Stimulated activated CD8-positive, alpha-beta memory T cell treated with anti-CD3 and anti-CD28 coated beads, Interleukin-12 subunit alpha, Interleukin-12 subunit beta, amount 100 ng/mL, for 4 hours (primary cell): ENCODE results near the gene MDH2.
"Not testable (repeated sequence)": the region's sequence is repeated elsewhere in the genome, so short reads cannot be mapped to it uniquely, and the experiment has no call there.

Source experiments
- DNase-seq: peaks from one replicate; pipeline ENCODE4 v3.0.0-alpha.2; 2020; ENCODE audit warnings: low read depth

The MDH2 gene

DNA sequence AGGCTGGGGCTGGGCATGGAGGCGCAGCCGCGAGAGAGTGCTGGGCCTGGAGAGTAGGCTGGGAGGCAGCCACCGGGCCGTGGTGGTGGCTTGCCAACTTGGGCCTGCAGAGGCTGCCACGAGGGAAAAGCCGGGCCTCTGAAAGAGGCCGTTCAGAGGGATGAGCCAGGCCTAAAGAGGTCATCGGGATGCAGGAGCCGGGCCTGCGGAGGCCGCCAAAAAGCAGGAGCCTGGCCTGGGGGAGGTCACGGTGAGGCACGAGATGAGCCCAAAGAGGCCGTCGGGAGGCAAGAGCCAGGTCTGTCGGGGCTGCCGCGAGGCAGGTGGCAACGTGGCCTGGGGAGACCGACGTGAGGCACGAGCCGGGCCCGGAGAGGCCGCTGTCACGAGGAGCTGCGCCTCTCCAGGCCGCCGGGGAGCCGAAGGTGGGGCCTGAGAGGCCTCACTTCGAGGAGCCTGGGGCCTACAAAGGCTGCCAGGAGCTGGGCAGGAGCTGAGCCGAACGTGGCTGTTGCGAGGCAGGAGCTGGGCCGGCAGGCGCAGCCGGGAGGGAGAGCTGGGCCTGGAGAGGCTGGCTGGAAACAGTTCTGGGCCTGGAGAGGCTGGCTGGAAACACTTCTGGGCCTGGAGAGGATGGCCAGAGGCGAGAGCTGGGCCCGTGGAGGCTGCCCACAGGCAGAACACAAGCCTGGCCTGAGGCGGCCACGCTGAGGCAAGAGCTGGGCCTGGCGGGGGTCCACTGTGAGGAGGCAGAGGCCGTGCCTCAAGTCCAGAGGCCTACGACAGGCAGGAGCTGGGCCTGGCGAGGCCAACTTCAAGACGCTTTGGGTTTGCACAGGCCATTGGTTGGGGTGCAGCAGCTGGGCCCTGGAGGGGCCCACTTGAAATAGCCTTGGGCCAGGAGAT, 24.6 kb downstream of the MDH2 start:
- DNase-seq = no peak

DNA sequence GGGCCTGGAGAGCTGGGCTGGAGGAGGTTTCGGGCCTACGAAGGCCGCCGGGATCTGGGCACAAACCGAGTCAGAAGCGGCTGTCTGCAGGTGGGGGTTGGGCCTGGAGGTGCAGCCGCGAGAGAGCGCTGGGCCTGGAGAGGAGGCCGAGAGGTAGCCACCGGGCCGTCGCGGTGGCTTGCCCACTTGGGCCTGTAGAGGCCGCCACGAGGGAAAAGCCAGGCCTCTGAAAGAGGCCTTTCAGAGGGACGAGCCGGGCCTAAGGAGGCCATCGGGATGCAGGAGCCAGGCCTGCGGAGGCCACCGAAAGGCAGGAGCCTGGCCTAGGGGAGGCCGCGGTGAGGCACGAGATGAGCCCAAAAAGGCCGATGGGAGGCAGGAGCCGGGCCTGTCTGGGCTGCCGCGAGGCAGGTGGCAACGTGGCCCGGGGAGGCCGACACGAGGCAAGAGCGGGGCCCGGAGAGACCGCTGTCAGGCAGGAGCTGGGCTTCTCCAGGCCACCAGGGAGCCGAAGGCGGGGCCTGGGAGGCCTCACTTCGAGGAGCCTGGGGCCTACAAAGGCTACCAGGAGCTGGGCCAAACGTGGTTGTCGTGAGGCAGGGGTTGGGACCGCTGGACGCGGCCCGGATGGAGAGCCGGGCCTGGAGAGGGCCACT, 25.6 kb downstream of the MDH2 start:
- no peak for DNase-seq

DNA sequence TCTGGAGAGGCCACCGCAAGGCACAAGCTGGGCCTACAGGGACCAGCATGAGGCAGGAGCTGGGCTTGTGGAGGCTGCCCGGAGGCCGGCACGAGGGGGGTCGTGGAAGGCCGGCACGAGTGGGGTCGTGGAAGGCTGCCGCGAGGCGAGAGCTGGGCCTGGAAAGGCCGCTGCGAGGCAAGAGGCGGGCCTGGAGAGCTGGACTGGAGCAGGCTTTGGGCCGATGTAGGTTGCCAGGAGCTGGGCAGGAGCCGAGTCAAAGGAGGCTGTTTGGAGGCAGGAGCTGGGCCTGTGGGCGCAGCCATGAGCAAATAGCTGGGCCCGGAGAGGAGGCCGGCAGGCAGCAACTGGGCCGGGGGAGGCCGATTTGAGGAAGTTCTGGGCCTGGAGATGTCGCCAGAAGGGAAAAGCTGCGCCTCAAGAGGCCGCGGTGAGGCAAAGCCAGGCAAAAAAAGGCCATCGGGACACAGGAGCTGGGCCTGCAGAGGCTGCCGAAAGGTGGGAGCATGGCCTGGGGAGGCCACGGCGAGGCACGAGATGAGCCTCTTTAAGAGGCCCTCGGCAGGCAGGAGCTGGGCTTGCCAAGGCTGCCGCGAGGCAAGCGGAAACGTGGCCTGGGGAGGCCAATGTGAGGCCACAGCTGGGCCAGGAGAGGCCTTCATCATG, 26.5 kb downstream of the MDH2 start:
- no peak for DNase-seq

DNA sequence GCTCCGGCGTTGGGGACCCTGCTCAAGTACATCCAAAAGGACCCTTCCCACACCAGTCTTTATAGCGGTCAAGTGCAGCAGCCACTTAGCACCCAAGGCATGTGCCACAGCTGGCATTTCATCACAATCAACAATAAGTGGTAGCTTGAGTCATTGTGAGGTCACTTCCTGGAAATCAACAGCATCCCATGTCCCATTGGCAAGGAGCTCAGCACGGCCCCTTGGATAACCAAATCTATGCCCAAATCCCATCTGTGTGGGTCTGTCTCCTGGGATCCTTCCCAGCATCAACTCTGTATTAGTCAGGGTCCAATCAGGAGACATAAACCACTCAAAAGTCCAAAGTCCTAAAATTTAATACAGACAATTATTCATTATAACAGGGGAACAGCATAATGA, 27.1 kb downstream of the MDH2 start:
- DNase-seq = no peak

DNA sequence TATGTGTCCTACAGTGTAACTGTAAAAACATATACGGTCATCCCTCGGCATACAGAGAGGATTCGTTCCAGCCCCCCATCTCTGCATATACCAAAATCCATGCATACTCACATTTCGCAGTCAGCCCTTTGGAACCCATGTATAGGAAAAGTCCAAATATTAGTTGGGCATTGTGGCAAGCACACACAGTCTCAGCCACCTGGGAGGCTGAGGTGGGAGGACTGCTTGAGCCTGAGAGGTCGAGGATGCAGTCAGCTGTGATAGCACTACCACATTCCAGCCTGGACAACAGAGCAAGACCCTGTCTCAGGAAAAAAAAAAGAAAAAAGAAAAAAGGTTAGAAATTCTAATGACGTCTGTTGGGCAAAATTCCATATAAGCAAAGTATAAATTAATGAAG, 29.1 kb downstream of the MDH2 start:
- no peak for DNase-seq

DNA sequence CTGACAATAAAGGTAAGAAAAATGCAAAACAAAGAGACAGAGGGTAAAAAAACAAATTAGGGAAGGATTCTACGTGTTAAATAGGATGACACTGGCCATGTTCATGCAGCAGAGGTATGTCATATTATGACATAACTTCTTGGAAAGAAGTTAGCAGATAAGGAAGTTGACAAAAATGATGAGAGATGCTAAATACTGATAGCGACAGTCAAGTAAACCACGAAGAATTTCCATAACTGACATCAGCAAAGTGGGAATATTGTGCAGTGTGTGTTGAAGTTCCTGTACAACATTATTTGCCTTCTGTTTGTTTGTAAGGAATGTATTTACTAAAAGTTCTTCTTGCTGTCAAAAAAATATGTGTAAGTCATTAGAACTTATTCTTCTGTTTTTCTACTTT, 29.5 kb downstream of the MDH2 start:
- no peak for DNase-seq

DNA sequence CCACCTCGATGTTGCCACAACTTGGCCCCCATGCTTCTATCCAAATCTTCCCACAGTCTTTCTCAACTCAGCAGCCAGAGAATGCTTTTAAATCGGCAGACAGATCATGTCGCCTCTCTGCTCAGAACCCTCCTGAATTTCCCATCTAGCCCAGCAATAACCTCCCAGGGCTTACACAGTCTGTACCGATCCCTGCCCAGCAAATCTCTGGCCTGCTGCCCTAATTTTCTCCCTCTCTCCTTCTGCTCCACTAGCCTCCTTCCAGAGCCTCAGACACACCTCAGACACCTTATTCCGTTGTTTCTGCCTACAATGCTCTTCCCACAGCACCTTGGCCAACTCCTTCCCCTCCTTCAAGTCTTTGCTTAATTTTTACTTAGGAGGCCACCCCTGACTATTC, 32.3 kb downstream of the MDH2 start:
- no peak for DNase-seq

DNA sequence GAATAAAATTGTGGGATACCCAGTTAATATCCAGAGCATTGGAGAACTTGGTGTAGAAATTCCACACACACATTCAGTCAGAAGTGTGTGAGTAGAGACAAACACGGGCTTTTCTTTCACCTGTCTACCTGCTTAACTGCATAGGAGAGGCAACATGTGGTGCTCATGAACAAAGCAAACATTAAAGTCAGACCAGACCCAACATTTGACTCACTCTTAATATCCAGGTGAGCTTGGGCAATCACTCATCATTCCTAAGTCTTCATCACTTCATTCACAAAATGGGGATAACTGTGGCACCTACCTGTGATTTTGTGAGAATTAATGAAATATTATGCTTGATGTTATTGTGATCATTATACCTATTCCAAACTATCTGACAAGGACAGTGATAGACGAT, 36.2 kb downstream of the MDH2 start:
- not testable (repeated sequence) for DNase-seq

DNA sequence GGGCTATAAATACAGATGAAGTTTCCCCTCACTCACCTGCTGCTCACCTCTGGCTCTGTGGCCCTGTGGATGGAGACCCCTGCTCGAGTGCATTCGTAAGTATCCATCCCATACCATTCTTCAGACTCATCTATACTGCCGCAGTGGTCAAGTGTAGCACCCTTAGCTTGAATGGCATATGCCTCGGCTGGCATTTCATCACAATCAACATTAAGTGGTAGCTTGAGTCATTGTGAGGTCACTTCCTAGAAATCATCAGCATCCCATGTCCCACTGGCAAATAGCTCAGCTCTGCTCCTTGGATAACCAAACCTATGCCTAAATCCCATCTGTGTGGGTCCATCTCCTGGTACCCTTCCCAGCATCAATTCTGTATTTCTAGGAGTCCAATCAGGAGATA, 38.2 kb downstream of the MDH2 start:
- DNase-seq = no peak

DNA sequence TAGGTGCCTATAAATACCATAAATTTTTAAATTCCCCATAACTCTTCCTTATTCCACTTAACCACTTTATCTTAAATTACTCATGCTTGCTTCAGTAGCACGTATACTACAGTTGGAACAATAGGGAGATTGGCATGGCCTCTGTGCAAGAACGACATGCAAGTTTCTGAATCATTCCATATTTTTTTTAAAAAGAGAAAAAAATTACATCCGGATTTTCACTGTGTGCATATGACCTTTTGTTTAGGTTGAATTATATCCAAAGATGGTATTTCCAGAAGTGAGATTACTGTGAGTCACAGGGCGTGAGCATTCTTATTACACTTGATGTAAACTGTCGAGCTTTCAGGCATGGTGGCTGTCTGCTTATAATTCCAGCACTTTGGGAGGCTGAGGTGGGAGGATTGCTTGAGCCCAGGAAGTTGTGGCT, 39.5 kb downstream of the MDH2 start:
- not testable (repeated sequence) for DNase-seq

DNA sequence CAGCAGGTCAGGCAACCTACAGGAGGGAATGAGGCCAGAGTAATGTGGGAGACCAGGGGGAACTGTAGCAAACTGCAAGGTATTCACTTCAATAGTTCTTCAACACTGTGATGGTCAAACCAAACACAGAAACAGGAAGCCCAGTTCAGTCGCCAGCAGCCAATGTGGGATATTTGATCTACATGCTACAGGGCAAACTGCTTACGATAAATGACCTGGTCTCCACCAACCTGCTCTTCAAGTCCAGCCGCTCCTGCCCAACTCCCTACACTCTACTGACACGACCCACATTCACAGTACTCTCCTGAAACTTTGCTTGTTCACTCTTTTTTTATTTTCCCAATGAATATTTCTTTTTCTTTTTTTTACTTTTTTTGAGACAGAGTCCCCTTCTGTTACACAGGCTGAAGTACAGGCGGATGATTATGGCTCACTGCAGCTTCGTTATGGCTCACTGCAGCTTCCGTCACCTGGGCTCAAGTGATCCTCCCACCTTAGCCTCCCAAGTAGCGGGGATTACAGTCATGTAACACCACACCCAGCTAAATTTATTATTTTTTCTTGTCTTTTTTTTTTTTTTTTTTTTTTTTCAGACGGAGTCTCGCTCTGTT, 42.1 kb downstream of the MDH2 start:
- no peak for DNase-seq

DNA sequence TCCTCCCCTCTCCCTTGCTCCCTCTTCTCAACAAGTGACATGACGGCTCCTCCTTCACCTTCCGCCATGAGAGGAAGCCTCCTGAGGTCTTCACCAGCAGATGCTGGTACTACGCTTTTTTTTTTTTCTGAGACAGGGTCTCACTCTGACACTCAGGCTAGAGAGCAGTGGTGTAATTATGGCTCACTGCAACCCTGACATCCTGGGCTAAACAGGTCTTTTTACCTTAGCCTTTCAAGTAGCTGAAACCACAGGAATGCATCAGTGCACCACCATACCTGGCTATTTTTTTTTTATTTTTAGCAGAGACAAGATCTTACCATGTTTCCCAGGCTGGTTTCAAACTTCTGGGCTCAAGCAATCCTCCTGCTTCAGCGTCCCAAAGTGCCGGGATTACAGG, 43.6 kb downstream of the MDH2 start:
- no peak for DNase-seq

DNA sequence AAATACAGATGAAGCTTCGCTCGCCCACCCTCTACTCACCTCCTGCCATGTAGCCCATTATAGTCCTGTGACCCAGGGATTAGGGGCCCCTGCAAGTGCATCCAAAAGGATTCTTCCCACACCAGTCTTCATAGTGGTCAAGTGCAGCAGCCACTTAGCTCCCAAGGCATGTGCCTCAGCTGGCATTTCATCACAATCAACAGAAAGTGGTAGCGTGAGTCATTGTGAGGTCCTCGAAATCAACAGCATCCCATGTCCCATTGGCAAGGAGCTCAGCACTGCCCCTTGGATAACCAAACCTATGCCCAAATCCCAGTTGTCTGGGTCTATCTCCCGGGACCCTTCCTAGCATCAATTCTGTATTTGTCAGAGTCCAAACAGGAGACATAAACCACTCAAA, 45.6 kb downstream of the MDH2 start:
- DNase-seq = not testable (repeated sequence)

DNA sequence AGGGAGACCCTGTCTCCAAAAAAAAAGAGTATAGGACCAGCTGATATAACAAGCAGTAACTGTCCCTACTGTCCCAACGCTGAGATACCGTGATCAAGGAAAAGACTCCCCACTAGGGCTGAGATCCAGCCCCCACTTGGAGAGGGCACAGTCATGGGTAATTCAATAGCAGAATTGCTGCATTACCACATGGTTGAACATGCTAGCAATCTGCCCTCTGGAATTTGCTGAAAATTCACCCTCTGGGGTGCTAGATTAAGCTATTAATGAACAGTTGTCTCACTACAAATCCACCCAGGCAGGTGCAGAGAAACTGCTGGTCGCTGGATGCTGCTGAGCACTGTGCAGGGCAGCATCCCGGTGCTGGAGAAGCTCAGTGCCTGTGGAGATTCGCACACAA, 46.4 kb downstream of the MDH2 start:
- not testable (repeated sequence) for DNase-seq

DNA sequence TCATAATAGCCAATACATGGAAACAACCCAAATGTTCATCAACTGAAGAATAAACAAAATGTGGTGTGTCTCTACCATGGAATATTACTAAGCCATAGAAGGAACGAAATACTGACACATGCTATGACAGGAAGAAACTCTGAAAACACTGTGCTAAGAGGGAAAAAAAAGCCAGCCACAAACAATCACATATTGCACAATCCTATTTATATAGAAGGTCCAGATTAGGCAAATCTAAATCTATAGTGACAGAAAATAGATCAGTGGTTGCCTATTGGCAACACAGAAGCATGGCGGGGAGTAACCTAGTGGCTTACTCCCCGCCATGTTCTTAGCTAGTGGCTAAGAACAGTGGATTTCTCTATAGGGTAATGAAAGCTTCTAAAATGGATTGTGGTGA, 48.0 kb downstream of the MDH2 start:
- DNase-seq = no peak

DNA sequence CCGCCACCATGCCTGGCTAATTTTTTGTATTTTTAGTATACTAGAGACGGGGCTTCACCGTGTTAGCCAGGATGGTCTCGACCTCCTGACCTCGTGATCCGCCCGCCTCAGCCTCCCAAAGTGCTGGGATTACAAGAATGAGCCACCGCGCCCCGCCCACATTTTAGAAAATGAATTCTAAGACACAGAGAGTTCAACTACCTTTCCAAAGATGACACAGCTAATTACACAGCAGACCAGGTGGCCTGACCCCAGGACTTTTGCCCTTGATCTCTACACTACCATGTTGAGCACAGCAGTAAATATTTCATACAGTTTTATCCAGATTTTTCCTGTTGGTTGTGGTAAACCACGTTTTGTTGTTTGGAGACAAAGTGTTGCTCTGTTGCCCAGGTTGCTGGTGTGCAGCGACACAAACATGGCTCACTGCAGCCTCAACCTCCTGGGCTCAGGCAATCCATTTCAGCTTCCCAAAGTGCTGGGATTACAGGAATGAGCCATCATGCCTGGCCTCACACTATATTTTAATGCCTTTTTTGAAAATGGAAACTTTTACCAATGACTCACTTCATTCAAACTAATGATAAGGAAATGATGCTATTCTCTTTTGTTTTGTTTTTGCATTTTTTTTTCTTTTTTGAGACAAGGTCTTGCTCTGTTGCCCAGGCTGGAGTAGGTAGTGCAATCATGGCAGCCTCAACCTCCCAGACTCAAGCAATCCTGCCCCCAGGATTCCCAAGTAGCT, 54.0 kb downstream of the MDH2 start:
- not testable (repeated sequence) for DNase-seq

DNA sequence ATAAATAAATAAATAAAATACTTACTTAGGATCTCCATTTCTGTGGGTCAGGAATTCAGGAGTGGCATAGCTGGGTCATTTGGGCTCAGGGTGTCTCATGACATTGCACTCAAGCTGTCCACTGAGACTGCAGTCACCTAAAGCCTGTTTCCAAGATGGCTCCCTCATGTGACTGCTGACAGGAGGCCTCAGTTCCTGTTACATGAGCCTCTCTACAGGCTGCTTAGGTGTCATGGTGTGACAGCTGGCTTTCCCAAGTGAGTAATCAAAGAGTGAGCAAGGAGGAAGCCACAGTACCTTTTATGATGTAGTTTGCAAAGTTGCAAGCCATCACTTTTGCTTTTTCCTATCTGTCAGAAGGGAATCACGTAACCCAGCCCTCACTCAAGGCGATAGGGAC, 55.9 kb downstream of the MDH2 start:
- not testable (repeated sequence) for DNase-seq

DNA sequence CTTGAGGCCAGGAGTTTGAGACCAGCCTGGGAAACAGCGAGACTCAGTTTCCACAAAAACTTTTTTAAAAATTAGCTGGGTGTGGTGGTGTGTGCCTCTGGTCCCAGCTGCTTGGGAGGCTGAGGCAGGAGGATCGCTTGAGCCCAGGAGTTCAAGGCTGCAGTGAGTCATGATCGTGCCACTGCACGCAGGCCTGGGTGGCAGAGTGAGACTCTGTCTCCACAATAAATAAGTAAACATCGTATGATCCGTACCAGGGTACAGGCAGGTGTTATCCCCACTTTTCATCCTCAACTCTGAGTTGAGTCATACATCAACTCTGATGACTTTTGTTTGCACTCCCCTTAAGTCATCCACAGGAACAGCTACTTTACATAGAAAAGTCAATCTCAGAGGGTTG, 58.2 kb downstream of the MDH2 start:
- not testable (repeated sequence) for DNase-seq

DNA sequence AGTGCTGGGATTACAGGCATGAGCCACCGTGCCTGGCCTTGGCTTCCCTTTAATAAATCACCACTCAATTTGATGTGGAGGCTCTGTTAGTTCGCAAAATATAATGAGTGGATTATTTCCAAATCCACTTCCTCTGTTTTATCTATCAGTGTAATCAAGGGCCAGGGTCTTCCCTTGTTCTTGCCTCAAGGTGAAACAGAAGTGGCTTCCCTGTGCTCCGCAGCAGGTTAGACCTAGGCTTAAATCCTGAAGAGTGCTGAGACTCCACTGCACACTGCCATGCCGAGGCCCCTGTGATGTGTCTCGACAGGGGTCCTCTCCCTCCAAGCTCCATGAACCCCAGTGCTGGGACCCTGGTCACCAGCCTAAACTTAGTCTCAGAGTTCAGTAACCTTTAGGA, 59.0 kb downstream of the MDH2 start:
- DNase-seq = no peak

DNA sequence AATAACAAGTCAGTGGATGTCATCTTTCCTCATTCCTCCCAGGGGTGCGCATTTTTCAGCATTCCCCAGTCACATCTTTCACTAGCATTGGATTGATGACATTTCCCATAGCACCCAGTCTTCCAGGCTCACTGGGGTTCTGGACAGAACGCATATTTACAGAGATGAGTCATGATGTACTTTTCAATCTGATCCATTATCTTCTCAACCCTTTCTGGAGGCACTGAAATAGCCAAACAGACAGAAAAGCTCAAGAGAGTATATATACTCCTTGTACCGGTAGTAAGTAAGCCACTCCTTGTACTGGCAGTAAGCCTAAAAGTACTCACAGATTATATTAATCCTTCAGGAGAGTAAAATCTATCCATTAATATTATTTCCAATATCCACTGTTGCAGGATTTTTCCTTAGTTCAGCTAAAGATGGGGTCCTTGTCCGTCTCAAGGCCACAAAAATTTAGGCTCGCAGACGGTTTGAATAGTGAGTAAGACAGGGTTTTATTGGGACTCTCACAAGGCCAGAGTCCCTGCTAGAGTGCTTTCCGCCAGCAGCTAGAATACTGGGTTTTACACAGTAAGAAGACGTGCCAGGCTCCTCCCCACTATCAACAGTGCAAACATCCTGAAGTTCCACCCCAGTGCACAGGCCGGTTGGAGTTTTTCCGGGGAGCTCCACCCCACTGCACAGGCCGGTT, 60.8 kb downstream of the MDH2 start:
- DNase-seq = no peak

DNA sequence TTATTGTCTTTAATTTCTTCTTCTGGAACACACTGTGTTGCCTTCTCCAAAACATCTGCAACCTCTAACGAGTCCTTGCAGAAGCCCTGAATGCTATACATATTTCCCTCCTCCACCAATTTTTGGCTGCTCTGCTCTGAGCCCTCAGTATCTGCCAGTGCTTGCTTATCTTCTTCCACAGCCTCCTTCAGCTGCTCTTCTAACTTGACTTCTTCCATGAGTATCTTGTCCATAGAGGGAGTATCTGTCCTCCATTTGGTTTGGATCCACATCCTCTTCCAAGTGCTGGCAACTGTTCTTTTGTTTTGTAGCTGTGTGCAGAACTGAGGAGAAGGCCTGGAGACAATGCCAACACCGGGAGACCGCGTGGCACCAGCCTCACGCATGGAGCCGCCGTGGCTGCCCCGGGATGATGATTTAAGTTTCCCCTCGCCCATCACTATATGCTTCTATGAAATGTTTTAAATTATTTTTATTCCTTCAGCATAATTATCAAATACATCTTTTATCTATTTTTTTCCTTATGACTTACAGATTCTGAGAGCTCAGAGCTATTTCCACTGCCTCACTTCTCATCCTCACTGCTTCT, 65.2 kb downstream of the MDH2 start:
- DNase-seq = not testable (repeated sequence)
